ENCODE measurements around the gene CNOT11.

GRCh38 chr2:101251844-101252407, 760 bp upstream of the CNOT11 start:
- no peak for TF ChIP-seq POLR2A (IDR thresholded peaks at IDR 0.05)
- peak in 1 of 3 experiments; percentile 12 for TF ChIP-seq CTCF (IDR thresholded peaks at IDR 0.05)
- TF ChIP-seq POLR2AphosphoS5 (IDR thresholded peaks at IDR 0.05; ENCODE audit: insufficient read depth in 1 of 2, low read depth in 1 of 2) = no peak
